AG08396 (cell line): ENCODE measurements around the gene TAF4.
A peak's percentile ranks its signal among the peaks of the same experiment; 100 is the strongest.

ENCODE experiments used
- DNase-seq: peaks from one replicate; pipeline ENCODE4 v3.0.0; 2012; ENCODE audit warnings: low spot score, mixed read lengths

The TAF4 gene

GRCh38 chr20:62021793-62022385 lies 43.8 kb downstream of the TAF4 start:
- DNase-seq, result no peak

DNA sequence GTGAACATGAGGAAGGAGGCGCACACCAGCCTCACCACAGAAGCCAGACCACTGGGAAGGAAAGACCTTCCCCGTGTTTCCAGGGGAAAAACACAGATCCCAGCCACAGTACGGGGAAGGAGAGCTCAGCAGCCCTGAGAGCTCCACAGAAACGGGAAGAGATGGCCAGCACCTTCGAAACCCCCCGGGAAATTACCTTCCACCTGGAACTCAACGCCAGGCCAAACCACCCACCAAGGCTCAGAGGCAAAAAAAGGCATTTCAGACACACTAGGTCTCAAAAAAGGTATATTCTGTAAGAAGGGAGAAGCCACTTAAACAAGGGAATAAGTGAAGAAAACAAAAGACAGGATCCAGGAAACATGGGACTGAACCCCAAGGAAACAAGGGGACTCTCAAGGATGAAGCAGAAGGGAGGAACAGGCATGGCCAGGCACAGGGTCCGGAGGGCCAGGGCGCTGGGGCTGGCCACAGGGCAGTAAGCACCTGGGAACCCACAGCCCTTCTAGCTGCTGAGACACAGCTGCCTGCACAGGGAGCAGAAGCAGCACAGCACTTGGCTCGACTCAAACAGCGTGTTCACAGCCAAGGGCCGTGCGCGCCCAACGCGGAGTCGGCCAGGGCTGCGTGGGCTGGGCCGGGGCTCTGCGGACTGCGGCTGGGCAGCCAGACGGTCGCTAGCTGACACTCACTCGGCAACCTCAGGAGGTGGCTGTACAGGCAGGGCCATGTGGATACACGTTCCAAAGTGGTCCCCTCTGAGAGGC lies 44.6 kb downstream of the TAF4 start:
- peak; percentile 75 for DNase-seq

- DNase-seq, result no peak
Measured at GRCh38 chr20:62019881-62020492, 45.7 kb downstream of the TAF4 start.

DNA sequence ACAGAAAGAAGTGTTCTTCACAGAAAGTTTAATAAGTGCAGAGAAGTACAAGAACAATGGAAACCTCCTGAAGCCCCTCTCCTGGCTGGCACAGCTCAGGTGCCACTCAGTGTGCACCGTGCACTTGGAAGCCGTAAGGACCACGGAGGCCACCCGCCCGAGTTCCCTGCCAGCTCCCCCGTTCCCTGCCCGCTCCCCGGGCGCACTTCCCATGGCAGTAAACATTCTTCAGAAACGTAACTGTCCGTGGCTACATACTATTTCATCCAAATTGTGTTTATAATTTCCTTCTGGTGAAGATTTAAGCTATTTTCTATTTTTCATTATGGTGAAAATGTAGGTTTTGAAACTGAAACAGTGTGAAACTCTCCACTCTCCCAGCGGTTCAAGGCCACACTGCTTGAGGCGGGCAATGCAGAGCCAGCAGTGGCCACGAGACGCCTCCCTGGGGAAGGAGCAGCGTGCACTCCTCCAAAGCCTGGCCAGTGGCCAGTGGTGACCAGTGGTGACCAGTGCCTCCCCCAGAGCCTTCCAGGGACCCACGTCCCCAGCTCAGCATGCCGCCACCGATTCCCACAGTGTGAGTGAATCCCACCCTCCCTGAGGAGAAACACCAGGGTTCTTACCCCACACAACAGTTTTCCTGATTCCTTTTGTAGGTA lies 46.4 kb downstream of the TAF4 start:
- DNase-seq, result no peak

DNA sequence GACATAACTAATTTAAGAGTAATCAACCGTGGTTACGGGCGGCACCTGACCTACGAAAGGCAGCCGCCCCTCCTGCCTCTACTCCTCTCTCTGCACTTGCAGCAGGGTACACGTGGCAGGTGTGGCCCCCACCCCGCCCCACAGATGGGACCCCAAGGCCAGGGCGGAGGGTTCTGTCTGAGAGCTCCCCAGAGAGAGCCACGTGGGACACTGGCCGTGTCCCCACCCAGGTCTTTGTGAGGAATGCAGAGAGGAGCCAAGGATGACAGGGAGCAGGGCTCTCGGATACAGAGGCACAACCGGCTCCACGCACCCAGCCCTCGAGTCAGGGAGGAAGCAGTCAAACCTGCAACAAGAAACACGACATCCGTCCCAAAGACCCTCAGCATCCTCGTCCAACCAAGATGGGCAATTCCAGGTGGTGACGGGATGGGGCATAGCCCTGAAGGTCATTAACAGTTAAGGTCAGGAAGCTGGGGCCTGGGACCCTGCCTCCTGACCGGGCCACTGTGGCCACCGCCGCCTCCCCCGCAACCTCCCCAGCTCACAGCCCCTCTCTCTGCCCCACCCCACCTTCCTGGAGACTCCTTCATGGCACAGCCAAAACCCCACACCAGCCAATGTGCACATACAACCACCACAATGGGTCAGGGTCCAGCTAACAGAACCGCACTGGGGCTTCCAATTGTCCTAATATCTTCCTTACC lies 47.1 kb downstream of the TAF4 start:
- DNase-seq, result no peak

GRCh38 chr20:62015540-62016288 lies 50.0 kb downstream of the TAF4 start:
- no peak for DNase-seq

DNA sequence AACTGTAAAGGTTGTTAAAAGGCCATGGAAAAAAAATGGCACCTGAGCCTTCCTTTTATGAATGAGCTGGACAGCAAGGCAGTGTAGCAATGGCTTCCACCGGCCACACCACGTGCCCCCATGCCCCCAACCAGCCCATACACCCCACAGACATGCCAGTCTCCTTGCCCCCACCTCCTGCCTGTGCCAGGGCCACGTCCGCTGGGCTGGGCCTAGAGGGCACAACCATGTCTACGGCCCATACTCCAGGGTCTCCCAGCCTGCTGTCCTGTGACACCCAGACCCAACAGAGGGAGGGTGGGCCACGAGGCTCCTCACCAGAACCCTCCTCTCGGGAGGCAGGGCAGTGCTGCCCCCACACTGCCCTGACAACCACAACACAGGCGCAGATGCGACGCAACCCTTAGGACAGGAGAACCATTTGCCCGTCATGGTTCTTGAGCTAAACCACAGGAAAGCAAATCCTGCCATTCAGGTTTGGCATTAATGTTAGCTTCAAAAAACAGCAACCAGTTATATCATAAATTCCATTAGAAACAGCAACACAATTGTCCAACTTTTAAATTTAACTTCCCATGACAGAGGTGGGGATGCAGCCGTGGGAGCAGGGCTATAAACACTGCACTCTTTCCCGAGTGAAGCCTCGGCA lies 50.7 kb downstream of the TAF4 start:
- DNase-seq, result no peak

- no peak for DNase-seq
Measured at GRCh38 chr20:62014488-62014775, 51.2 kb downstream of the TAF4 start.

- DNase-seq, result no peak
Measured at GRCh38 chr20:62012631-62013030, 53.0 kb downstream of the TAF4 start.

GRCh38 chr20:62011938-62012534 lies 53.6 kb downstream of the TAF4 start:
- no peak for DNase-seq

GRCh38 chr20:62011403-62011790 lies 54.3 kb downstream of the TAF4 start:
- no peak for DNase-seq

DNA sequence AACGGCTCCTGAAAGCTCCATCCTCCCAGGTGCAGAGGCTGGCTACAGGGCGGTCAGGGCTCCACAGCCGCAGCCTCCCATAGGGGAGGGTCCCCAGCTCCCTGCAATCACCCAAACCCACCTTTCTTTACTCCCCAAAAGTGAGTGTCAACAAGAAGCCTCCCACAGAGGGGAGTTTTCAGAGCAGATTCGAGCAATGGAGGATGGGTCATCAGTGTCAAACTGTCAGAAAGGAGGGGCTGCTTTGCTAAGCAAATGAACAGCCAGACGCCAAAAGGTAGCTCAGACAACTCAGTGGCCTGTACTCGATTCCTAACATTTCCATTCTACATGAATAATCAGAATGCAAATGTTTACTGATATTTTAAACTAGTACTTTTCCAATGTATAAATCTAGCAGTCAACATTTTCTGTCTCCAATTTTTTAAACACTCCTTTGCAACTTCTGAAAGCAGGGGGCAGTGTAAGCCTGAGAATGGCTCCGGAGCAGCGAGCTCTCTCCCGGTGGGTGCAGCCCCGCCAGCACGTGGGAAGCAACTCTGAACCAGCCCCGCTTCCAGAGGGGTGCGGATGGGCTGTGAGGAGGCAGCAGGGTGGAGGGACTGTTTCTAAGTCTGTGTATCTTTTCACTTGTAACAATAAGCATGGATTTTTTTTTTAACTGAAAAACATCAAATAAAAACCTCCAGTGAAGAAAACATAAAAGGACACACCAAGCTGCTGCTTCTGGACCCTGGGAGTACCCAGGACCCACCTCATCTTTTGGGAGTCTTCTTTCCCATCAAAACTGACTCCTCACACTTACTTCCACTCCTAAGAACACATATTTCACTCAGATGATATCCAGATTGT lies 54.9 kb downstream of the TAF4 start:
- DNase-seq, result peak; percentile 90

DNA sequence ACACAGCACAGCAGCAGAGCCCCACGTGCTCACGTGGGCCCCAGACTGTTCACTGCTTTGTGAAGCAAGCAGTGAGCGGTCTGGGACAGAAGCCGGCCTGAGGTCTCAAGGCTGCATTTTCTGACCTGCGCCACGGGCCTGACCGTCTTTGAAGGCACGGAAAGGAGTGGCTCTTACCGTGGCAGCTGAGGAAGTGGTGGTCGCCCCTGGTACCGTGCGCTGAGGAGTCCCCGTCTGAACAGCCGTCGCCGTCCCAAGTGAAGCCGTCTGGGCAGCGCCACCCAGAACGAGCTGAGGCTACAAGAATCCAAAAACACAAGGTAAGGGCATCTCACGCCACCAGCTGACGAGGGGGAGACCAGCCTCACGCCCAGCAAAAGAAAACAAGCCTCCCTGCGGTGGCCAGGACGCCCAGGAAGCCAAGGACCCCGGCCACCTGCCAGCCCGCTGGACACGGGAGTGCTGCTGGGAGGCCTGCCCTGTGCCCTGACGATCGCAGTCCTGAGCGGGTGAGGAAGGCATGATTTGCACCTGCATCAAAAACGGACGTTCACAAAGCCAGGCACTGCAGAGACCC lies 55.7 kb downstream of the TAF4 start:
- no peak for DNase-seq

DNA sequence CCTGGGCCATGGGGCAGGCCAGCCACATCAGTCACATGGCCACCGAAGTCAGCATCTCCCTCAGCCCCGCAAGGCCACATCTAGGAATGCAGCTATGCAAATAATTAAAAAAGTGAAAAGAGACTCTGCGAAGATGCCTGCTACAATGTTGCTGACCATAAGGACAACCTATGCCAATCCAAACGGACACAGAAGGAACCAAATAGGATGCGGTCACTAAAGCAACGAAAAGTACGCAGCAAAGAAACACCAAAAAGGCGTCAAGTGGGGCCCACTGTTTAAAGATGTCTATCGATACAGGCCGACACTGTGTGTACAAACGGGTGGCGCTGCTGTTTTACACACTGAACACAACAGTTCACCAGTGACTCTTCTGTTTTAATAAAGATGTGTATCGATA lies 56.4 kb downstream of the TAF4 start:
- no peak for DNase-seq

DNA sequence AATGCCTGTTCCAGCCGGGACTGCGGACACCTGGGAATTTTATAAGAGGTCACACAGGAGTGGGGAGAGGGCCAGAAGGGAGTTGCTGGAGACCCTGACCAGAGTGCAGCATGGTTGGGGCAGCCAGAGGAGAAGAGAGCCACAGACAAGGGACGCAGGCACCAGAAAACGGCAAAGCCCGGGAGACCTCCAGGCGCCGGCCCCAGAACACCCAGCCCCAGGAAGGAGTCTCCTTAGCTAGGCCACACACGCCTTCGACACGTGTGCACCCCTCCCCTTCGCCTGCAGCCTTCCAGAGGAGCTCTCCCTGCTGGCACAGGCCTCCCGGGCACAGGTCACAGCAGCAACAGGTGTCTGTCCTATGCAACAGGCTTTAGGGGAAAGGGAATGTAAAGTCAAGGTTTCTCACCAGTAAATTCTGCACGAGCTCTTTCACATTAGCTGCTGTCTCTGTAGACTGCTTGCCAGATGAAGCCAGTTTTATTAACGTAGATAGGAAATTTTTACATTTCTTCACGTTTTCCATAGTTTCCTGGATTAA lies 57.0 kb downstream of the TAF4 start:
- DNase-seq, result no peak

- DNase-seq, result no peak
Measured at GRCh38 chr20:62007127-62007647, 58.5 kb downstream of the TAF4 start.

- DNase-seq, result no peak
Measured at GRCh38 chr20:62006482-62006881, 59.2 kb downstream of the TAF4 start.

GRCh38 chr20:62004614-62005013 lies 61.1 kb downstream of the TAF4 start:
- DNase-seq, result no peak
